HEK293T (cell line): Measurements from ENCODE around the gene ZNF516.

Source experiments
- CTCF ChIA-PET: fragments of 350-600 bp; formaldehyde crosslinking; extraction: SDS; loops from one replicate; lab custom pipeline; 2021; ENCODE audit warnings: antibody characterized with exemption, inconsistent platforms; lab: Yijun Ruan, JAX
- POLR2A ChIA-PET: fragments of 350-600 bp; formaldehyde crosslinking; extraction: SDS; loops from one replicate; lab custom pipeline; 2020; ENCODE audit warnings: antibody characterized with exemption, inconsistent platforms; lab: Yijun Ruan, JAX
- DNase-seq: peaks from one replicate; pipeline ENCODE4 v3.0.0; 2012; ENCODE audit warnings: mixed read lengths; ENCODE audit errors: extremely low spot score
- ARNT ChIP-seq: fragments of 450-650 bp; IDR thresholded peaks from 2 replicates; pipeline ENCODE4 v1.6.1; 2017; ENCODE audit warnings: mild to moderate bottlenecking
- BHLHE40 ChIP-seq: fragments of 450-650 bp; IDR thresholded peaks from 2 replicates; pipeline ENCODE4 v1.6.1; 2016; ENCODE audit warnings: mild to moderate bottlenecking, moderate library complexity, borderline replicate concordance
- CTBP1 ChIP-seq: fragments of 450-650 bp; IDR thresholded peaks from 2 replicates; pipeline ENCODE4 v1.6.1; 2016; ENCODE audit warnings: borderline replicate concordance
- ELF4 ChIP-seq: fragments of 450-650 bp; IDR thresholded peaks from 2 replicates; pipeline ENCODE4 v1.6.1; 2017; ENCODE audit warnings: antibody characterized with exemption
- FOXA1 ChIP-seq: fragments of 450-650 bp; IDR thresholded peaks from 2 replicates; pipeline ENCODE4 v1.6.1; 2016; ENCODE audit warnings: mild to moderate bottlenecking
- FOXK2 ChIP-seq: fragments of 450-650 bp; IDR thresholded peaks from 2 replicates; pipeline ENCODE4 v1.6.1; 2016; ENCODE audit warnings: mild to moderate bottlenecking
- FOXM1 ChIP-seq: fragments of 450-650 bp; IDR thresholded peaks from 2 replicates; pipeline ENCODE4 v1.6.1; 2017; ENCODE audit warnings: mild to moderate bottlenecking, borderline replicate concordance
- HDGF ChIP-seq: fragments of 450-650 bp; IDR thresholded peaks from 2 replicates; pipeline ENCODE4 v1.6.1; 2017; ENCODE audit warnings: antibody characterized with exemption, borderline replicate concordance
- L3MBTL2 ChIP-seq: fragments of 450-650 bp; conservative IDR thresholded peaks from 2 replicates; pipeline ENCODE4 v1.6.1; 2016; ENCODE audit warnings: mild to moderate bottlenecking
- LEF1 ChIP-seq: fragments of 450-650 bp; IDR thresholded peaks from 2 replicates; pipeline ENCODE4 v1.6.1; 2017; ENCODE audit warnings: mild to moderate bottlenecking, borderline replicate concordance
- NFRKB ChIP-seq: fragments of 450-650 bp; IDR thresholded peaks from 2 replicates; pipeline ENCODE4 v1.6.1; 2016; ENCODE audit warnings: mild to moderate bottlenecking, moderate library complexity
- PKNOX1 ChIP-seq: fragments of 450-650 bp; IDR thresholded peaks from 2 replicates; pipeline ENCODE4 v1.6.1; 2016
- SP1 ChIP-seq: fragments of 450-650 bp; IDR thresholded peaks from 2 replicates; pipeline ENCODE4 v1.6.1; 2017
- SUZ12 ChIP-seq: fragments of 450-650 bp; IDR thresholded peaks from 2 replicates; pipeline ENCODE4 v1.6.1; 2016; ENCODE audit warnings: mild to moderate bottlenecking
- TARDBP ChIP-seq: fragments of 450-650 bp; IDR thresholded peaks from 2 replicates; pipeline ENCODE4 v1.6.1; 2016
- ZNF384 ChIP-seq: fragments of 450-650 bp; IDR thresholded peaks from 2 replicates; pipeline ENCODE4 v1.6.1; 2016

The ZNF516 gene

GRCh38 chr18:76328140-76328539 is 166.9 kb downstream of the ZNF516 start:
- no peak for DNase-seq
- POLR2A ChIA-PET: no interaction called here

GRCh38 chr18:76323891-76324290 is 171.2 kb downstream of the ZNF516 start:
- ChIA-PET CTCF (no interaction called here), POLR2A (no interaction called here)
- no peak for DNase-seq
- no peak for TF ChIP-seq TARDBP
- TF ChIP-seq ARNT: no peak

More at GRCh38 chr18:76328140-76328539, 166.9 kb downstream of the ZNF516 start:
- CTCF ChIA-PET: no interaction called here
- no peak for TF ChIP-seq L3MBTL2
- no peak for TF ChIP-seq TARDBP
- no peak for TF ChIP-seq ELF4
- TF ChIP-seq FOXM1: no peak
- TF ChIP-seq NFRKB: no peak
- no peak for TF ChIP-seq PKNOX1
- no peak for TF ChIP-seq SUZ12
- no peak for TF ChIP-seq CTBP1
- TF ChIP-seq ZNF384: no peak

GRCh38 chr18:76322686-76323085 is 172.4 kb downstream of the ZNF516 start:
- POLR2A ChIA-PET: no interaction called here
- CTCF ChIA-PET: no interaction called here
- no peak for DNase-seq
- no peak for TF ChIP-seq HDGF
- TF ChIP-seq CTBP1: no peak

GRCh38 chr18:76319366-76319765 is 175.7 kb downstream of the ZNF516 start:
- ChIA-PET POLR2A (no interaction called here), CTCF (no interaction called here)
- TF ChIP-seq ELF4: no peak
- TF ChIP-seq SP1: no peak
- no peak for TF ChIP-seq FOXA1
- no peak for TF ChIP-seq ZNF384
- TF ChIP-seq L3MBTL2: no peak
- TF ChIP-seq HDGF: no peak
- no peak for TF ChIP-seq ARNT
- TF ChIP-seq NFRKB: no peak
- no peak for TF ChIP-seq TARDBP
- no peak for TF ChIP-seq BHLHE40
- no peak for TF ChIP-seq LEF1
- TF ChIP-seq CTBP1: no peak
- TF ChIP-seq SUZ12: no peak
- no peak for TF ChIP-seq FOXM1
- no peak for TF ChIP-seq FOXK2
- no peak for DNase-seq

GRCh38 chr18:76318607-76319006 is 176.4 kb downstream of the ZNF516 start:
- ChIA-PET CTCF (no interaction called here), POLR2A (no interaction called here)
- TF ChIP-seq PKNOX1: no peak
- TF ChIP-seq HDGF: no peak
- no peak for TF ChIP-seq TARDBP
- no peak for TF ChIP-seq FOXM1
- TF ChIP-seq SUZ12: no peak
- no peak for TF ChIP-seq SP1
- TF ChIP-seq FOXK2: no peak
- no peak for TF ChIP-seq BHLHE40
- TF ChIP-seq NFRKB: no peak
- TF ChIP-seq LEF1: no peak
- TF ChIP-seq ARNT: no peak
- no peak for TF ChIP-seq FOXA1
- TF ChIP-seq L3MBTL2: no peak
- no peak for TF ChIP-seq ZNF384
- TF ChIP-seq ELF4: no peak
- TF ChIP-seq CTBP1: no peak
- no peak for DNase-seq

GRCh38 chr18:76317136-76317535 is 177.9 kb downstream of the ZNF516 start:
- TF ChIP-seq ELF4 (no peak), NFRKB (no peak), ZNF384 (no peak), PKNOX1 (no peak), TARDBP (no peak), SP1 (no peak), BHLHE40 (no peak), FOXK2 (no peak), FOXA1 (no peak), FOXM1 (no peak), L3MBTL2 (no peak), LEF1 (no peak), ARNT (no peak), CTBP1 (no peak), SUZ12 (no peak), HDGF (no peak)
- ChIA-PET POLR2A (no interaction called here), CTCF (no interaction called here)
- DNase-seq: no peak

- CTCF ChIA-PET: interaction anchor here (0.7 kb wide), 1 partner anchor 1320 kb away, joined by 3 read pairs; no protein-coding TSS in a partner anchor
- TF ChIP-seq ELF4: no peak
- TF ChIP-seq SUZ12: no peak
- TF ChIP-seq ARNT: no peak
- no peak for TF ChIP-seq SP1
- no peak for TF ChIP-seq HDGF
- TF ChIP-seq FOXK2: no peak
- TF ChIP-seq TARDBP: no peak
- TF ChIP-seq FOXA1: no peak
- TF ChIP-seq BHLHE40: no peak
- no peak for TF ChIP-seq ZNF384
- no peak for TF ChIP-seq FOXM1
- TF ChIP-seq PKNOX1: no peak
- TF ChIP-seq NFRKB: no peak
- TF ChIP-seq LEF1: no peak
- TF ChIP-seq CTBP1: no peak
- no peak for DNase-seq
- POLR2A ChIA-PET: no interaction called here
Measured at GRCh38 chr18:76315722-76316230, 179.3 kb downstream of the ZNF516 start.
